AG09309 (cell line): ENCODE results near the gene SMIM14.
"Not testable (repeated sequence)": the region's sequence is repeated elsewhere in the genome, so short reads cannot be mapped to it uniquely, and the experiment has no call there.

Experiments used
- DNase-seq: peaks from one replicate; pipeline ENCODE4 v3.0.0-alpha.2; 2010; ENCODE audit warnings: low read depth
- H3K4me3 ChIP-seq: 2 replicates; pipeline ENCODE4 v1.5.1; 2011; ENCODE audit warnings: mild to moderate bottlenecking, low read depth, low read length, moderate library complexity; ENCODE audit not compliant: control insufficient read depth
- CTCF ChIP-seq: IDR thresholded peaks from 2 replicates; pipeline ENCODE4 v1.5.1; 2011; ENCODE audit warnings: mild to moderate bottlenecking, low read depth, low read length, inconsistent platforms; ENCODE audit not compliant: insufficient read depth, control insufficient read depth; ENCODE audit errors: missing control alignments

SMIM14 gene

GRCh38 chr4:39616651-39617050, 22.0 kb downstream of the SMIM14 start:
- DNase-seq, result no peak
- no peak for TF ChIP-seq CTCF
- H3K4me3 ChIP-seq, result no peak overlapping the region

- DNase-seq, H3K4me3 ChIP-seq: not testable (repeated sequence)
Measured at GRCh38 chr4:39616112-39616511, 22.6 kb downstream of the SMIM14 start.

- TF ChIP-seq CTCF, result no peak
- DNase-seq, result peak; percentile 32
- no peak overlapping the region for H3K4me3 ChIP-seq
Measured at GRCh38 chr4:39614487-39615162, 24.0 kb downstream of the SMIM14 start.

GRCh38 chr4:39613093-39613656, 25.5 kb downstream of the SMIM14 start:
- no peak for TF ChIP-seq CTCF
- H3K4me3 ChIP-seq, result no peak overlapping the region

GRCh38 chr4:39609454-39609931, 29.2 kb downstream of the SMIM14 start:
- H3K4me3 ChIP-seq, result no peak overlapping the region
- DNase-seq, result no peak
- TF ChIP-seq CTCF, result no peak

More at GRCh38 chr4:39613093-39613656, 25.5 kb downstream of the SMIM14 start:
- DNase-seq, result no peak

GRCh38 chr4:39608451-39608850, 30.2 kb downstream of the SMIM14 start:
- no peak for TF ChIP-seq CTCF
- no peak for DNase-seq
- H3K4me3 ChIP-seq, result no peak overlapping the region

- no peak overlapping the region for H3K4me3 ChIP-seq
- no peak for TF ChIP-seq CTCF
- no peak for DNase-seq
Measured at GRCh38 chr4:39606747-39607146, 31.9 kb downstream of the SMIM14 start.
